Panc1 (cell line): ENCODE data around the gene GAPVD1. TPM values are rescaled to one million over a fixed set of nuclear protein-coding genes. Genes with fewer than 3 reads are reported as not detected.

Source experiments
- ATAC-seq: fragments of 200-7000 bp; cut with Tn5 transposase; 2 replicates; pipeline ENCODE4 v1.9.1; 2020; ENCODE audit warnings: mild to moderate bottlenecking, moderate library complexity
- BruUV-seq: library from RNA; stranded (reverse); fragments of 400-500 nt; replicated peaks from 2 replicates; lab custom pipeline; 2021; lab: Mats Ljungman, UMichigan
- CTCF ChIA-PET: fragments of 300-600 bp; sonication (Branson Sonifier 250); formaldehyde crosslinking; loops from one replicate; lab custom pipeline; 2022; ENCODE audit warnings: antibody characterized with exemption; lab: Charles Lee
- POLR2A ChIA-PET: fragments of 300-600 bp; sonication (Branson Sonifier 250); formaldehyde crosslinking; loops from one replicate; lab custom pipeline; 2022; ENCODE audit warnings: antibody characterized with exemption; lab: Charles Lee
- DNase-seq: peaks from one replicate; pipeline ENCODE4 v3.0.0-alpha.2; 2010; ENCODE audit warnings: low read depth, low spot score
- H3K27ac ChIP-seq: 2 replicates; pipeline ENCODE4 v1.5.1; 2011; ENCODE audit warnings: mild to moderate bottlenecking, low read length, inconsistent platforms
- H3K27me3 ChIP-seq: fragments of 200-500 bp; sonication (Bioruptor generic); 2 replicates; pipeline ENCODE4 v1.6.0; 2014; ENCODE audit warnings: low read length, inconsistent platforms; ENCODE audit not compliant: control insufficient read depth, insufficient read depth
- H3K36me3 ChIP-seq: fragments of 200-500 bp; sonication (Bioruptor generic); 2 replicates; pipeline ENCODE4 v1.5.1; 2014; ENCODE audit warnings: inconsistent platforms, mild to moderate bottlenecking, low read length, moderate library complexity; ENCODE audit not compliant: control insufficient read depth, insufficient read depth
- H3K4me1 ChIP-seq: 2 replicates; pipeline ENCODE4 v1.5.1; 2011; ENCODE audit warnings: inconsistent platforms, mild to moderate bottlenecking, low read length, moderate library complexity; ENCODE audit not compliant: control insufficient read depth, insufficient read depth
- H3K4me3 ChIP-seq, 2 experiments: 2 replicates each; pipeline ENCODE4 v1.5.1; 2011 to 2012; ENCODE audit warnings: low read depth in 2 of 2, low read length in 2 of 2, mild to moderate bottlenecking in 2 of 2, inconsistent platforms in 1 of 2, moderate library complexity in 1 of 2
- H3K9me3 ChIP-seq: fragments of 200-500 bp; sonication (Bioruptor generic); 2 replicates; pipeline ENCODE4 v1.5.1; 2014; ENCODE audit warnings: low read depth, mild to moderate bottlenecking, inconsistent platforms, low read length, moderate library complexity; ENCODE audit not compliant: control insufficient read depth, insufficient read depth
- POLR2AphosphoS5 ChIP-seq: IDR thresholded peaks from 2 replicates; pipeline ENCODE4 v1.6.1; 2012; ENCODE audit warnings: mild to moderate bottlenecking, low read depth, low read length, moderate library complexity
- SIN3A ChIP-seq: IDR thresholded peaks from 2 replicates; pipeline ENCODE4 v1.6.1; 2012; ENCODE audit warnings: low read depth, mild to moderate bottlenecking, low read length, moderate library complexity, borderline replicate concordance; ENCODE audit not compliant: insufficient read depth
- TCF7L2 ChIP-seq: IDR thresholded peaks from 2 replicates; pipeline ENCODE4 v1.6.1; 2011; ENCODE audit warnings: mild to moderate bottlenecking, low read depth, low read length, inconsistent platforms
- in situ Hi-C: cut with HindIII; loops from 2 replicates; pipeline ENCODE4 v1.10.0; 2016; ENCODE audit warnings: low sequenced_read_pairs, low pct_unique_long_range_greater_than_20kb
- intact Hi-C: fragments of 100-400 bp; cut with micrococcal nuclease; formaldehyde crosslinking; loops from one replicate; pipeline ENCODE4 v1.10.0; 2022; ENCODE audit not compliant: unreplicated experiment
- total RNA-seq: library from RNA; stranded (reverse); gene quantifications from one replicate; pipeline ENCODE4 v1.2.1, GENCODE V29; 2021; ENCODE audit not compliant: unreplicated experiment
- TF ChIP-seq, protein P1 (sequence below), 2 experiments: IDR thresholded peaks; 2 replicates each; pipeline ENCODE4 v1.6.1; 2011 to 2012; ENCODE audit warnings: low read depth in 2 of 2, control low read depth in 1 of 2, low read length in 1 of 2, mild to moderate bottlenecking in 1 of 2, moderate library complexity in 1 of 2; ENCODE audit not compliant: insufficient read depth in 1 of 2
- TF ChIP-seq, protein P2 (sequence below): fragments of 450-650 bp; IDR thresholded peaks from 2 replicates; pipeline ENCODE4 v1.5.1; 2017; ENCODE audit warnings: mild to moderate bottlenecking

Gene GAPVD1
- total RNA-seq, 1 experiment from 2014 or later, result 48.6 TPM

DNA sequence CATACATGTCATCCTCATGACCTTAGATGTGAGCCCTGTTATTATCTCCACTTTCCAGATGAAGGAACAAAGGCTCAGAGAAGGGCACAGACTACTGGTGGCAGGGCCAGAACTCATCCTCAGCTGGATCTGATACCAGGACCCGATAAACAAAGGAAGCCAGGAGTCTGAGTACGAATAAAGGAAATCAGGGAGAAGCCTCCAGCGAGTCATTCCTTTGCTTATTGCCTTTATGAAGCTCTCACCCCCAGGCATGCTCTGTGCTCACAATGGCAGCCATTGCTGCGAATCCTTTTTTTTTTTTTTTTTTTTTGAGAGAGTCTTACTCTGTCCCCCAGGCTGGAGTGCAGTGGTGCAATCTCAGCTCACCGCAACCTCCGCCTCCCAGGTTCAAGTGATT lies 130.1 kb downstream of the GAPVD1 start:
- POLR2A ChIA-PET, result no interaction called here
- BruUV-seq, result no TSS peak
- ATAC-seq (no peak), DNase-seq (no peak)
- H3K4me1 ChIP-seq, result no peaks in the 10 kb centered on the region
- in situ Hi-C loops, result no loop called here
- no peak overlapping the region for H3K27ac ChIP-seq
- no peak overlapping the region for H3K4me3 ChIP-seq
- CTCF ChIA-PET, result interaction anchor here (0.8 kb wide), 1 partner anchor 16 kb away, joined by 5 read pairs; no protein-coding TSS in a partner anchor
- H3K36me3 ChIP-seq, result no peaks in the 10 kb centered on the region
- intact Hi-C loops, result no loop called here
- H3K9me3 ChIP-seq, result no peaks in the 10 kb centered on the region
- H3K27me3 ChIP-seq, result no peaks in the 10 kb centered on the region
- TF ChIP-seq, protein P1, sequence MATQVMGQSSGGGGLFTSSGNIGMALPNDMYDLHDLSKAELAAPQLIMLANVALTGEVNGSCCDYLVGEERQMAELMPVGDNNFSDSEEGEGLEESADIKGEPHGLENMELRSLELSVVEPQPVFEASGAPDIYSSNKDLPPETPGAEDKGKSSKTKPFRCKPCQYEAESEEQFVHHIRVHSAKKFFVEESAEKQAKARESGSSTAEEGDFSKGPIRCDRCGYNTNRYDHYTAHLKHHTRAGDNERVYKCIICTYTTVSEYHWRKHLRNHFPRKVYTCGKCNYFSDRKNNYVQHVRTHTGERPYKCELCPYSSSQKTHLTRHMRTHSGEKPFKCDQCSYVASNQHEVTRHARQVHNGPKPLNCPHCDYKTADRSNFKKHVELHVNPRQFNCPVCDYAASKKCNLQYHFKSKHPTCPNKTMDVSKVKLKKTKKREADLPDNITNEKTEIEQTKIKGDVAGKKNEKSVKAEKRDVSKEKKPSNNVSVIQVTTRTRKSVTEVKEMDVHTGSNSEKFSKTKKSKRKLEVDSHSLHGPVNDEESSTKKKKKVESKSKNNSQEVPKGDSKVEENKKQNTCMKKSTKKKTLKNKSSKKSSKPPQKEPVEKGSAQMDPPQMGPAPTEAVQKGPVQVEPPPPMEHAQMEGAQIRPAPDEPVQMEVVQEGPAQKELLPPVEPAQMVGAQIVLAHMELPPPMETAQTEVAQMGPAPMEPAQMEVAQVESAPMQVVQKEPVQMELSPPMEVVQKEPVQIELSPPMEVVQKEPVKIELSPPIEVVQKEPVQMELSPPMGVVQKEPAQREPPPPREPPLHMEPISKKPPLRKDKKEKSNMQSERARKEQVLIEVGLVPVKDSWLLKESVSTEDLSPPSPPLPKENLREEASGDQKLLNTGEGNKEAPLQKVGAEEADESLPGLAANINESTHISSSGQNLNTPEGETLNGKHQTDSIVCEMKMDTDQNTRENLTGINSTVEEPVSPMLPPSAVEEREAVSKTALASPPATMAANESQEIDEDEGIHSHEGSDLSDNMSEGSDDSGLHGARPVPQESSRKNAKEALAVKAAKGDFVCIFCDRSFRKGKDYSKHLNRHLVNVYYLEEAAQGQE (IDR thresholded peaks at IDR 0.05; ENCODE audit: insufficient read depth in 1 of 2, low read depth in 2 of 2, low read length in 1 of 2), result no peak
- TF ChIP-seq POLR2AphosphoS5, result no peak
- TF ChIP-seq, protein P2, sequence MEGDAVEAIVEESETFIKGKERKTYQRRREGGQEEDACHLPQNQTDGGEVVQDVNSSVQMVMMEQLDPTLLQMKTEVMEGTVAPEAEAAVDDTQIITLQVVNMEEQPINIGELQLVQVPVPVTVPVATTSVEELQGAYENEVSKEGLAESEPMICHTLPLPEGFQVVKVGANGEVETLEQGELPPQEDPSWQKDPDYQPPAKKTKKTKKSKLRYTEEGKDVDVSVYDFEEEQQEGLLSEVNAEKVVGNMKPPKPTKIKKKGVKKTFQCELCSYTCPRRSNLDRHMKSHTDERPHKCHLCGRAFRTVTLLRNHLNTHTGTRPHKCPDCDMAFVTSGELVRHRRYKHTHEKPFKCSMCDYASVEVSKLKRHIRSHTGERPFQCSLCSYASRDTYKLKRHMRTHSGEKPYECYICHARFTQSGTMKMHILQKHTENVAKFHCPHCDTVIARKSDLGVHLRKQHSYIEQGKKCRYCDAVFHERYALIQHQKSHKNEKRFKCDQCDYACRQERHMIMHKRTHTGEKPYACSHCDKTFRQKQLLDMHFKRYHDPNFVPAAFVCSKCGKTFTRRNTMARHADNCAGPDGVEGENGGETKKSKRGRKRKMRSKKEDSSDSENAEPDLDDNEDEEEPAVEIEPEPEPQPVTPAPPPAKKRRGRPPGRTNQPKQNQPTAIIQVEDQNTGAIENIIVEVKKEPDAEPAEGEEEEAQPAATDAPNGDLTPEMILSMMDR, result no peak
- TF ChIP-seq SIN3A, result no peak
- TF ChIP-seq TCF7L2, result no peak

DNA sequence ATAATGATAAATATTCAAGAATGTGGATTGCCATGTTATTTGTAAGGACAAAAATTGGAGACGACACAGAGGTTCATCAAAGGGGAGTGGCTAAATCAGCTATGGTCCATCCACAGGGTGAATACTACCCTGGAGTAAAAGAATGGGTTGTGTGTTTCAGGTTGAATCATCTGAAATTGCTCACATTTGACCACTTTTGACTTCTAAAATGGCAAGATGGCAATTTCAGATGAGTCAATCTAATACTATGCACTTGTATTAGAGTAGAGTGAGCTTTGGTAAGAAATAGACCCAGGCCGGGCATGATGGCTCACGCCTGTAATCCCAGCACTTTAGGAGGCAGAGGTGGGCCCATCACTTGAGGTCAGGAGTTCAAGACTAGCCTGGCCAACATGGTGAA lies 131.8 kb downstream of the GAPVD1 start:
- Histone ChIP-seq H3K36me3 (no peaks in the 10 kb centered on the region), H3K4me1 (no peaks in the 10 kb centered on the region), H3K9me3 (no peaks in the 10 kb centered on the region), H3K27ac (no peak overlapping the region), H3K4me3 (no peak overlapping the region), H3K27me3 (no peaks in the 10 kb centered on the region)
- no TSS peak for BruUV-seq
- no peak for DNase-seq
- POLR2A ChIA-PET, result no interaction called here
- no peak for ATAC-seq
- TF ChIP-seq, protein P2, result no peak
- TF ChIP-seq TCF7L2, result no peak
- TF ChIP-seq, protein P1 (IDR thresholded peaks at IDR 0.05; ENCODE audit: insufficient read depth in 1 of 2, low read depth in 2 of 2, low read length in 1 of 2), result no peak
- CTCF ChIA-PET, result no interaction called here
- intact Hi-C loops (no loop called here), in situ Hi-C loops (no loop called here)
